H1 (cell line): ENCODE results near the gene NEGR1.

Source experiments
- CEBPB ChIP-seq: IDR thresholded peaks from 2 replicates; pipeline ENCODE4 v1.6.1; 2012; ENCODE audit warnings: low read depth, low read length
- CREB1 ChIP-seq: IDR thresholded peaks from 2 replicates; pipeline ENCODE4 v1.6.1; 2012; ENCODE audit warnings: inconsistent platforms
- POLR2A ChIP-seq, 2 experiments: IDR thresholded peaks; 1 replicate in 1 of 2; 2 replicates in 1 of 2; pipeline ENCODE4 v1.6.1; 2011; ENCODE audit warnings: low read depth in 2 of 2, low read length in 2 of 2, mild to moderate bottlenecking in 2 of 2; ENCODE audit errors: control extremely low read depth in 1 of 2
- POLR2AphosphoS5 ChIP-seq: IDR thresholded peaks from 2 replicates; pipeline ENCODE4 v1.6.1; 2011; ENCODE audit warnings: low read depth, low read length
- SP1 ChIP-seq: IDR thresholded peaks from 2 replicates; pipeline ENCODE4 v1.6.1; 2011; ENCODE audit warnings: low read depth, low read length

DNA sequence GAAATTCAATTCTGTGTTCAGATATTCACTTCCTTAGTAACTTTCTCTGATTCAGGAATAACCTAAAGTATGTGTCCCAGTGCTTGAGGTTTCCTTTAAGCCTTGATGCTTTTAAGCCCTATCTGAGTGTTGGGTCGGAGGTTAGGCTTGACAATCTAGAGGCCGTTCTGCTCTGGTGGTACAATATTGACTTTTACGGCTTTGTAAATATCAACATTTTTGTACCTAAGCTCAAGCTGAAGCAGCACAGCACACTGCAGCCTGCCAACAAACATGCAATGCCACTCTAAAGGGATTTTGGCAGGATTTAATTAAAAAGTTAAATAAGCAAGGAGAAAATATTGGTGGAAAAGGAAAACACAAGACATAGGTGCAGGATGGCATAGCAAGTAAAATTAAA, 279.2 kb downstream of the NEGR1 start:
- TF ChIP-seq POLR2AphosphoS5 (no peak), POLR2A (IDR thresholded peaks at IDR 0.05; ENCODE audit: control extremely low read depth in 1 of 2, low read depth in 2 of 2, low read length in 2 of 2) (no peak), CREB1 (no peak), CEBPB (no peak), SP1 (no peak)
